GM23338 (cell line): Measurements from ENCODE around the gene IMPDH1.

ENCODE experiments used
- CREB1 ChIP-seq: fragments of 250-450 bp; sonication (Bioruptor Pico); IDR thresholded peaks from 2 replicates; pipeline ENCODE4 v1.5.0; 2020; ENCODE audit warnings: low read depth, mild to moderate bottlenecking, moderate library complexity
- CTCF ChIP-seq, 2 experiments: fragments of 200-600 bp in 1 of 2; sonication (generic) in 1 of 2; conservative IDR thresholded peaks; 2 replicates each; pipeline versions ENCODE4 v1.5.1 to v1.6.1; 2016 to 2017; ENCODE audit warnings: antibody characterized with exemption in 2 of 2, low read depth in 2 of 2, mild to moderate bottlenecking in 2 of 2, moderate library complexity in 1 of 2
- ETS1 ChIP-seq: IDR thresholded peaks from 2 replicates; pipeline ENCODE4 v1.6.1; 2016; ENCODE audit warnings: antibody characterized with exemption
- EZH2 ChIP-seq: fragments of 200-600 bp; sonication (generic); IDR thresholded peaks from one replicate; pipeline ENCODE4 v1.8.0; 2017; ENCODE audit warnings: antibody characterized with exemption, mild to moderate bottlenecking, low read depth; ENCODE audit not compliant: unreplicated experiment
- EZH2phosphoT487 ChIP-seq: fragments of 200-600 bp; sonication (generic); IDR thresholded peaks from one replicate; pipeline ENCODE4 v1.8.1; 2018; ENCODE audit warnings: antibody characterized with exemption; ENCODE audit not compliant: unreplicated experiment
- JUNB ChIP-seq: IDR thresholded peaks from one replicate; pipeline ENCODE4 v1.6.1; 2016; ENCODE audit warnings: antibody characterized with exemption; ENCODE audit not compliant: unreplicated experiment
- NANOG ChIP-seq: IDR thresholded peaks from 2 replicates; pipeline ENCODE4 v1.6.1; 2016; ENCODE audit warnings: antibody characterized with exemption, borderline replicate concordance
- POLR2AphosphoS5 ChIP-seq: IDR thresholded peaks from 2 replicates; pipeline ENCODE4 v1.6.1; 2016; ENCODE audit warnings: antibody characterized with exemption, low read depth
- REST ChIP-seq: IDR thresholded peaks from one replicate; pipeline ENCODE4 v1.6.1; 2018; ENCODE audit warnings: antibody characterized with exemption; ENCODE audit not compliant: unreplicated experiment

GRCh38 chr7:128431221-128431620 is 21.4 kb upstream of the IMPDH1 start:
- TF ChIP-seq CTCF (conservative IDR thresholded peaks at IDR 0.05; ENCODE audit: low read depth in 2 of 2) (no peak), CREB1 (CRISPR knock-in tag) (no peak), EZH2 (no peak), POLR2AphosphoS5 (no peak), EZH2phosphoT487 (no peak), JUNB (no peak), ETS1 (no peak), REST (no peak), NANOG (no peak)
